Pancreas (tissue), 10 donors: Measurements from ENCODE around the gene ALG5. TPM values are rescaled to one million over a fixed set of nuclear protein-coding genes. Genes with fewer than 3 reads are reported as not detected.

Experiments
- ATAC-seq, 4 donors: fragments of 200-7000 bp; cut with Tn5 transposase; one replicate each; pipeline versions ENCODE4 v1.8.0 to v1.9.1; 2020; ENCODE audit warnings: mild to moderate bottlenecking in 4 of 4, moderate library complexity in 4 of 4
- DNase-seq, 6 donors: peaks; one replicate each; pipeline ENCODE4 v3.0.0-alpha.2; 2020
- FAIRE-seq: peaks from 2 replicates; lab custom pipeline; 2012; peaks lifted over from hg19 to GRCh38; lab: Jason Lieb, UNC
- H3K27ac ChIP-seq, 4 donors: fragments of 200-600 bp; sonication (generic); 1 replicate in 3 of 4; 2 replicates in 1 of 4; pipeline versions ENCODE4 v1.5.0 to v1.8.0; 2020
- H3K27me3 ChIP-seq, 4 donors: fragments of 200-600 bp; one replicate each; pipeline ENCODE4 v1.8.0; 2021
- H3K36me3 ChIP-seq, 3 donors: fragments of 200-600 bp; sonication (generic) in 1 of 3; one replicate each; pipeline versions ENCODE4 v1.5.0 to v1.8.0; 2020 to 2021
- H3K4me1 ChIP-seq, 3 donors: fragments of 200-600 bp; one replicate each; pipeline ENCODE4 v1.8.0; 2021
- H3K4me3 ChIP-seq, 4 donors: fragments of 200-600 bp; sonication (generic) in 2 of 4; one replicate each; pipeline versions ENCODE4 v1.5.0 to v1.8.0; 2020 to 2021
- H3K9me3 ChIP-seq, 4 donors: fragments of 200-600 bp; one replicate each; pipeline ENCODE4 v1.8.0; 2021
- CTCF ChIP-seq, 4 donors: fragments of 200-600 bp; sonication (generic) in 3 of 4; IDR thresholded peaks; one replicate each; pipeline versions ENCODE4 v1.5.0 to v1.8.0; 2021; ENCODE audit warnings: antibody characterized with exemption in 4 of 4
- WGBS, 2 donors: extraction: QIAGEN DNeasy Blood & Tissue Kit; methylation state at CpG; one replicate each; pipeline ENCODE4 v1.1.7; 2013; 5-methylcytosine and 5-hydroxymethylcytosine counted together
- intact Hi-C, 3 donors: fragments of 100-400 bp; cut with DNase I; formaldehyde crosslinking; loops; one replicate each; pipeline versions ENCODE4 v1.11.1 to v1.14.2; 2022
- polyA plus RNA-seq, 2 donors: library from polyadenylated mRNA; stranded (reverse); fragments of 200-250 nt; gene quantifications; one replicate each; pipeline ENCODE4 v1.2.3, GENCODE V29; 2013
- total RNA-seq, 6 donors: library from RNA; stranded (reverse); fragmentation: NEBNext Ultra II Directional in 4 of 6; extraction: Animal tissue kit (Norgen Biotek cat#: 25700) in 4 of 6; gene quantifications; one replicate each; pipeline versions ENCODE4 v1.2.1 to v1.2.4, GENCODE V29; 2021 to 2023
- donor health status: healthy with polysubstance abuse.
- donor health status: DM: no; HTN: no; CAD: no; lungs with moderate emphysema.
- donor health status: DM: no; HTN: no; CAD: no.
- donor health status: control.
- donor health status: control.
- donor health status: Bipolar disorder and iron deficiency.
- donor health status: DM: yes; HTN: yes; CAD: no.
- donor health status: DM: no; HTN: no; CAD: no.
- donor health status: DM: no; HTN: no; CAD: no.
- donor health status: DM: yes; HTN: yes; CAD: no.

Gene ALG5
- total and polyA plus RNA-seq, 8 donors: 30.9 to 62.6 (median 40.8) TPM

- H3K4me1 ChIP-seq: no peaks in the 10 kb centered on the region
- peaks cover 3 to 42% (median 10%) of the 10 kb centered on the region in 3 donors for H3K36me3 ChIP-seq
- no peak overlapping the region for H3K27ac ChIP-seq
- WGBS, 2 donors: 87 to 98% methylated on average over 1 of the region's 1 CpG
- no peaks in the 10 kb centered on the region for H3K27me3 ChIP-seq
- ATAC-seq: no peak
- intact Hi-C loops: no loop called here
- no peak for TF ChIP-seq CTCF (IDR thresholded peaks at IDR 0.05)
- no peak for DNase-seq
- no peak overlapping the region for H3K4me3 ChIP-seq
- no peak for FAIRE-seq
- no peaks in the 10 kb centered on the region for H3K9me3 ChIP-seq
These were observed 24.0 kb downstream of the ALG5 start for GRCh38 chr13:36975172-36975571.

- Histone ChIP-seq H3K27me3 (no peaks in the 10 kb centered on the region), H3K4me1 (no peaks in the 10 kb centered on the region), H3K36me3 (peaks cover 3 to 49% (median 5%) of the 10 kb centered on the region in 3 donors), H3K9me3 (no peaks in the 10 kb centered on the region), H3K27ac (no peak overlapping the region), H3K4me3 (no peak overlapping the region)
- ATAC-seq (no peak), FAIRE-seq (no peak), DNase-seq (no peak)
- WGBS, 2 donors: 96 to 97% methylated on average over 5 of the region's 5 CpGs
- TF ChIP-seq CTCF (IDR thresholded peaks at IDR 0.05): no peak
- intact Hi-C loops: no loop called here
These were observed 25.4 kb downstream of the ALG5 start for GRCh38 chr13:36973621-36974295.

GRCh38 chr13:36973009-36973408 is 26.1 kb downstream of the ALG5 start:
- Histone ChIP-seq H3K4me1 (no peaks in the 10 kb centered on the region), H3K27me3 (no peaks in the 10 kb centered on the region), H3K36me3 (peaks cover 3 to 51% (median 7%) of the 10 kb centered on the region in 3 donors), H3K4me3 (no peak overlapping the region), H3K9me3 (no peaks in the 10 kb centered on the region), H3K27ac (no peak overlapping the region)
- ATAC-seq (no peak), DNase-seq (no peak), FAIRE-seq (no peak)
- intact Hi-C loops: no loop called here
- WGBS, 2 donors: 94% methylated on average over 1 of the region's 1 CpG
- TF ChIP-seq CTCF (IDR thresholded peaks at IDR 0.05): no peak

- ATAC-seq (no peak), FAIRE-seq (no peak), DNase-seq (no peak)
- TF ChIP-seq CTCF (IDR thresholded peaks at IDR 0.05): no peak
- intact Hi-C loops: no loop called here
- 91 to 92% methylated on average over 4 of the region's 4 CpGs for WGBS, 2 donors
- no peaks in the 10 kb centered on the region for H3K27me3 ChIP-seq
- peaks cover 0 to 61% (median 11%) of the 10 kb centered on the region in 3 donors for H3K36me3 ChIP-seq
- H3K4me3 ChIP-seq: no peak overlapping the region
- no peak overlapping the region for H3K27ac ChIP-seq
- no peaks in the 10 kb centered on the region for H3K4me1 ChIP-seq
- H3K9me3 ChIP-seq: no peaks in the 10 kb centered on the region
These were observed 32.7 kb downstream of the ALG5 start for GRCh38 chr13:36966404-36966803.

DNA sequence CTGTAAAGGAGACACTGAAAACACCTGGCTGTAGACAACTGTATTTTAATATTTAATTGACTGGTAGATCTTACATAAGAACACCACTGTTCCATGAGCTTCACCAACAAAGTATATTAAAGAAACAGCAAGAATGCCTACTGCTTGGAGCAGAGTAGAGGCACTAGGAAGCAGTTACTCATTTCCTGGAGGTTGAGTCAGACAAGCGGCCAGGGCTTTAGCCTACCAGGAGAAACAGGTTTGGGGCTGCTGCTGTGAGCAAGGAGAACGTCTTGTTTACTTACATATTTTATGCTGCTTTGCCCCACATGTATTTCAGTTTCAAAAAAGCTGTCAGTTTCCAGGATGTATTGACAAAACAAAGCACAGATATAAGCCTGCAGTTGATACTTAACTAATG is 33.4 kb downstream of the ALG5 start:
- no peak for FAIRE-seq
- H3K9me3 ChIP-seq: no peaks in the 10 kb centered on the region
- H3K4me3 ChIP-seq: no peak overlapping the region
- H3K36me3 ChIP-seq: peaks cover 0 to 55% (median 16%) of the 10 kb centered on the region in 3 donors
- no peaks in the 10 kb centered on the region for H3K4me1 ChIP-seq
- intact Hi-C loops: no loop called here
- TF ChIP-seq CTCF (IDR thresholded peaks at IDR 0.05): no peak
- WGBS, 2 donors: 80 to 84% methylated on average over 2 of the region's 2 CpGs
- no peak for ATAC-seq
- no peaks in the 10 kb centered on the region for H3K27me3 ChIP-seq
- no peak for DNase-seq
- no peak overlapping the region for H3K27ac ChIP-seq
